ENCODE data around the gene AHDC1. TPM values are rescaled to one million over a fixed set of nuclear protein-coding genes. Genes with fewer than 3 reads are reported as not detected.

Gene AHDC1
- total RNA-seq, 4 donors from 2014 or later: 14.7 to 54.3 (median 35.4) TPM

- Histone ChIP-seq H3K27ac (replicated peaks in 1 of 4) (peak overlapping the region in 3 of 4 donors; percentile 11 to 51 (median 47)), H3K36me3 (peaks cover 18 to 44% (median 31%) of the 10 kb centered on the region in 4 donors), H3K4me1 (peaks cover 39 to 60% (median 57%) of the 10 kb centered on the region in 4 donors), H3K27me3 (no peaks in the 10 kb centered on the region), H3K4me3 (no peak overlapping the region), H3K9me3 (no peaks in the 10 kb centered on the region)
- DNase-seq (ENCODE audit: extremely low spot score): no peak
- WGBS: 91% methylated on average over 14 of the region's 14 CpGs
- intact Hi-C loops (cut with DNase I): no loop called here
- TF ChIP-seq POLR2AphosphoS5 (IDR thresholded peaks at IDR 0.05) (no peak), EP300 (IDR thresholded peaks at IDR 0.05) (no peak), POLR2A (IDR thresholded peaks at IDR 0.05; ENCODE audit: low read depth) (no peak)
- TF ChIP-seq, protein P1, sequence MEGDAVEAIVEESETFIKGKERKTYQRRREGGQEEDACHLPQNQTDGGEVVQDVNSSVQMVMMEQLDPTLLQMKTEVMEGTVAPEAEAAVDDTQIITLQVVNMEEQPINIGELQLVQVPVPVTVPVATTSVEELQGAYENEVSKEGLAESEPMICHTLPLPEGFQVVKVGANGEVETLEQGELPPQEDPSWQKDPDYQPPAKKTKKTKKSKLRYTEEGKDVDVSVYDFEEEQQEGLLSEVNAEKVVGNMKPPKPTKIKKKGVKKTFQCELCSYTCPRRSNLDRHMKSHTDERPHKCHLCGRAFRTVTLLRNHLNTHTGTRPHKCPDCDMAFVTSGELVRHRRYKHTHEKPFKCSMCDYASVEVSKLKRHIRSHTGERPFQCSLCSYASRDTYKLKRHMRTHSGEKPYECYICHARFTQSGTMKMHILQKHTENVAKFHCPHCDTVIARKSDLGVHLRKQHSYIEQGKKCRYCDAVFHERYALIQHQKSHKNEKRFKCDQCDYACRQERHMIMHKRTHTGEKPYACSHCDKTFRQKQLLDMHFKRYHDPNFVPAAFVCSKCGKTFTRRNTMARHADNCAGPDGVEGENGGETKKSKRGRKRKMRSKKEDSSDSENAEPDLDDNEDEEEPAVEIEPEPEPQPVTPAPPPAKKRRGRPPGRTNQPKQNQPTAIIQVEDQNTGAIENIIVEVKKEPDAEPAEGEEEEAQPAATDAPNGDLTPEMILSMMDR (IDR thresholded peaks at IDR 0.05): no peak
Observed at GRCh38 chr1:27531959-27532685, 71.8 kb downstream of the AHDC1 start.

- Histone ChIP-seq H3K4me3 (no peak overlapping the region), H3K36me3 (peaks cover 18 to 32% (median 28%) of the 10 kb centered on the region in 4 donors), H3K27me3 (no peaks in the 10 kb centered on the region), H3K9me3 (no peaks in the 10 kb centered on the region), H3K27ac (replicated peaks in 1 of 4) (peak overlapping the region; percentile 92 to 97 (median 96)), H3K4me1 (peaks cover 42 to 60% (median 57%) of the 10 kb centered on the region in 4 donors)
- DNase-seq (ENCODE audit: extremely low spot score): no peak
- TF ChIP-seq EP300 (IDR thresholded peaks at IDR 0.05) (no peak), POLR2AphosphoS5 (IDR thresholded peaks at IDR 0.05) (no peak), POLR2A (IDR thresholded peaks at IDR 0.05; ENCODE audit: low read depth) (no peak)
- TF ChIP-seq, protein P1 (IDR thresholded peaks at IDR 0.05): no peak
- intact Hi-C loops (cut with DNase I): no loop called here
- WGBS: 90% methylated on average over 6 of the region's 10 CpGs
Observed at GRCh38 chr1:27530192-27530591, 73.8 kb downstream of the AHDC1 start.

- Histone ChIP-seq H3K27me3 (no peaks in the 10 kb centered on the region), H3K4me3 (no peak overlapping the region), H3K27ac (replicated peaks in 1 of 4) (peak overlapping the region; percentile 92 to 97 (median 96)), H3K4me1 (peaks cover 47 to 60% (median 57%) of the 10 kb centered on the region in 4 donors), H3K36me3 (peaks cover 17 to 27% (median 25%) of the 10 kb centered on the region in 4 donors), H3K9me3 (no peaks in the 10 kb centered on the region)
- WGBS: 62% methylated on average over 4 of the region's 5 CpGs
- DNase-seq (ENCODE audit: extremely low spot score): no peak
- TF ChIP-seq POLR2AphosphoS5 (IDR thresholded peaks at IDR 0.05) (no peak), POLR2A (IDR thresholded peaks at IDR 0.05; ENCODE audit: low read depth) (no peak), EP300 (IDR thresholded peaks at IDR 0.05) (no peak)
- TF ChIP-seq, protein P1 (IDR thresholded peaks at IDR 0.05): no peak
- intact Hi-C loops (cut with DNase I): no loop called here
Observed at GRCh38 chr1:27529704-27530018, 74.3 kb downstream of the AHDC1 start.

DNA sequence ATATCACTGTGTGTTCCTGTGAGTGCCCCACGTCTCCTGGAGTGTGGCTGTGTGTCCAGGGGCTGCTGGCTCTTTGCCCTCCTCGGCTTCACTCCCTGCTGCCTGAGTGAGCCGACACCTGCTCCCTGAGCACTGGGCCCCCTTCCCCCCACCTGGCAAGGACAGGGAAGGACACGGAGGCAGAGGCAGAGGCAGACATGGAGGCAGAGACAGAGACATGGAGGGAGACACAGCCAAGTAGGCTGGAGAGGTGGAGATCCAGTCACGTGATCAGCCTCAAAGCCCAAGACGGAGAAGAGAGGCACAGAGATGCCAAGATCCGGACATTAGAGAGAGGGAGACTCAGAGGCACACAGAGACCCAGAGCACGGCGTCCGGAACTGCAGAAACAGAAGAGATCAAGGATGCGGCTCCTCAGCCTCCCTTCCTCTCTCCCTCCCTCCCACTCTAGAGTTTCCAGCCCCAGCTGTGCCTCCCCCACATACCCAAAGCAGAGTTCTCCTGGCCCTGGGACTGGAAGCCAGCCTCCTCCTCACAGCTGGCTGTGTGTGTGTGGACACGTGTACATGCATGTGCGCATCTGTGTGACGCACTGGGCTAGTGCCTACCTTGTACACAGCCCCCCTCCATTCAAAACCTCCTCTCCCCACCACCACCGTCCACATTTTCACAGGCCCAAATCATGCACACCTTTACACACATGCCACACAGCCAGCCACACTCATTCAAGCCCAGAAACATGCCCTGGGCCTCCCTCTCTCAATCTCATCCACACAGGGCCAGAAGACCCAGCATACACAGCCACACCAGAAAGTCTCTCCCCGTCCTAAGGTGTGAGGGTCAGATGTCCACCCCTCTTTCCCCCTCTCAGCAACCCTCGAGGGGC, 74.9 kb downstream of the AHDC1 start:
- peaks cover 53 to 63% (median 61%) of the 10 kb centered on the region in 4 donors for H3K4me1 ChIP-seq
- no peak for DNase-seq (ENCODE audit: extremely low spot score)
- H3K9me3 ChIP-seq: no peaks in the 10 kb centered on the region
- 28% methylated on average over 17 of the region's 17 CpGs for WGBS
- H3K36me3 ChIP-seq: peaks cover 11 to 21% (median 19%) of the 10 kb centered on the region in 4 donors
- H3K4me3 ChIP-seq: peak overlapping the region; percentile 52 to 59 (median 56)
- intact Hi-C loops (cut with DNase I): no loop called here
- peak overlapping the region; percentile 92 to 97 (median 96) for H3K27ac ChIP-seq (replicated peaks in 1 of 4)
- H3K27me3 ChIP-seq: no peaks in the 10 kb centered on the region
- TF ChIP-seq POLR2A (IDR thresholded peaks at IDR 0.05; ENCODE audit: low read depth): no peak
- peak; percentile 65 to 68 for TF ChIP-seq POLR2AphosphoS5 (IDR thresholded peaks at IDR 0.05)

Data from esophagus muscularis mucosa (tissue), 4 donors.